IgD-negative memory B cell (primary cell): ENCODE results near the gene NIBAN1. TPM values are rescaled to one million over a fixed set of nuclear protein-coding genes. Genes with fewer than 3 reads are reported as not detected.

Source experiments
- H3K27ac Mint-ChIP-seq, 3 donors: one replicate each; pipeline ENCODE4 v1.8.0; 2020 to 2022; ENCODE audit warnings: mild to moderate bottlenecking in 3 of 3, mixed read lengths in 3 of 3, moderate library complexity in 1 of 3
- H3K27me3 Mint-ChIP-seq: one replicate; pipeline ENCODE4 v1.8.0; 2021; ENCODE audit warnings: mixed read lengths
- H3K36me3 Mint-ChIP-seq: one replicate; pipeline ENCODE4 v1.8.0; 2020; ENCODE audit warnings: mild to moderate bottlenecking, mixed read lengths
- H3K4me1 Mint-ChIP-seq, 3 donors: one replicate each; pipeline ENCODE4 v1.8.0; 2020 to 2022; ENCODE audit warnings: mixed read lengths in 3 of 3, mild to moderate bottlenecking in 1 of 3
- H3K4me3 Mint-ChIP-seq, 4 donors: one replicate each; pipeline ENCODE4 v1.8.0; 2020 to 2022; ENCODE audit warnings: mild to moderate bottlenecking in 4 of 4, mixed read lengths in 4 of 4, moderate library complexity in 3 of 4
- H3K9me3 Mint-ChIP-seq, 3 donors: one replicate each; pipeline ENCODE4 v1.8.0; 2020 to 2021; ENCODE audit warnings: mixed read lengths in 3 of 3, mild to moderate bottlenecking in 1 of 3
- polyA plus RNA-seq: library from polyadenylated mRNA; unstranded; fragments of 300-500 nt; fragmentation: Illumina TruSeq; gene quantifications from one replicate; pipeline ENCODE4 v1.2.3, GENCODE V29; 2021

Gene NIBAN1
- polyA plus RNA-seq, 1 donor from 2014 or later = 8.7 TPM

- H3K36me3 Mint-ChIP-seq = no peaks in the 10 kb centered on the region
- no peak overlapping the region for H3K27ac Mint-ChIP-seq
- peaks cover 7% of the 10 kb centered on the region for H3K27me3 Mint-ChIP-seq
- no peak overlapping the region for H3K4me3 Mint-ChIP-seq
- H3K9me3 Mint-ChIP-seq = no peaks in the 10 kb centered on the region
- H3K4me1 Mint-ChIP-seq = no peaks in the 10 kb centered on the region
Observed at GRCh38 chr1:184987696-184988095, 13.4 kb upstream of the NIBAN1 start.

DNA sequence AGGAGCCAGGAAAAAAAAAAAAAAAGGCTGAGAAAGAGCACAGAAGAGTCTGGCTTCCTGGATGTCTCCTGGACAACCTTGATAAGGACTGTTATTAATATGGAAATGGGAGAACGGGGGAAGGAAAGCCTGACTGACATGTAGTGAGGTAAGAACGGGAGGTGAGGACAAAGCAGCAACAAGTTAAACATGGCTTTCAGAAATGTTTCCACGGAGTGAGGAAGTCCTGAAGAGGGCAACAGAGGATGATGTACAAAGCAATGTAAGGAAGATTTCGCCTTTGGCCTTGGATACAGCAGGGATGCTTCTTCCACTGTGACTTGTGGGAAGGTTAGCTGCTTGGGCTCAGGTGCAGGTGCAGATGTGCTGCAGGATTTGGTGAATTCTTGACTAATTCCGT lies 11.9 kb upstream of the NIBAN1 start:
- Mint-ChIP-seq H3K9me3 (no peaks in the 10 kb centered on the region), H3K36me3 (no peaks in the 10 kb centered on the region), H3K27me3 (peaks cover 3% of the 10 kb centered on the region), H3K4me1 (peaks cover 0 to 3% (median 2%) of the 10 kb centered on the region in 3 donors), H3K4me3 (no peak overlapping the region), H3K27ac (no peak overlapping the region)

DNA sequence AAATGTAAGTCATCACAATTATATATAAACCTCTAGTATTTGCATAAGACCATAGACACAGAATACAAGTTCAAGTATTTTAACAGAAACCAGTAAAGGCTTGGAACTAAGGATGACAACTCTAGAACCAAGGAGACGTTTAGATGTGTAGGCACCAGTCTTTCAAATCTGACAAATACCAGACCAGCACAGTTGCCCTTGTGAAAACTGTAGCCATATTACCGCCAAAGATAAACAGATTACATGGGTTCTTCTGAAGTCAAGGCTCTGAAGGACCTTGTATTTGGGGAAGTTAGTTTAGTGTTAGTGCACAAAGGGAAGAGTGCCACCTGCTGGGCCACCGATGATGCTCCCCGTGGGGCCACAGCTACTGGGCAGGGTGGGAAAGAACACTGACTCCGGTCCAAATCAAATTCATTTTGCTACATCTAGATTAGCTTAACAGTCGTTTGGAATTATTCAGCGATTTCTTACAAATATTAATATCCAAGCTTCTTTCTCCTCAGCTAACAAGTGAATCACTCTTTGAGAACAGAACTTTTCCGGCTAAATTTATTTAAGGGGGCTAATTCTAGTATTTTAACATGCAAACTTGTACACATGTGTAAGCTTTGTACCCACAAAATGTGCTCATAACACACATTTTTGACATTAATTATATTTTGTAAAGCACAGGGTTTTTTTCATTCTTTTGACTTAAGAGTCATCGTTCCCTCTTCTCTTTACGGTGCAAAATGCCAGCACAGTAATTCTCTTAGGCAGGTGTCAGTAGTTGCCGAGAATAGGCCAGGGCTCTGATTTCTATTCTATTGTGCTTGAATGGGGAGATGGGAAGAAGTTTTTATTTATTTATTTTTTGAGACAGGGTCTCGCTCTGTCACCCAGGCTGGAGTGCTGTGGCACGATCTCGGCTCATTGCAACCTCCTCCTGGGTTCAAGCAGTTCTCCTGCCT lies 8.0 kb upstream of the NIBAN1 start:
- no peak overlapping the region for H3K4me3 Mint-ChIP-seq
- H3K4me1 Mint-ChIP-seq = peaks cover 0 to 3% (median 2%) of the 10 kb centered on the region in 3 donors
- no peaks in the 10 kb centered on the region for H3K9me3 Mint-ChIP-seq
- no peaks in the 10 kb centered on the region for H3K36me3 Mint-ChIP-seq
- H3K27me3 Mint-ChIP-seq = no peaks in the 10 kb centered on the region
- H3K27ac Mint-ChIP-seq = no peak overlapping the region

GRCh38 chr1:184980726-184981125 lies 6.4 kb upstream of the NIBAN1 start:
- H3K9me3 Mint-ChIP-seq = no peaks in the 10 kb centered on the region
- no peak overlapping the region for H3K27ac Mint-ChIP-seq
- H3K4me1 Mint-ChIP-seq = peaks cover 3 to 4% (median 3%) of the 10 kb centered on the region in 3 donors
- no peaks in the 10 kb centered on the region for H3K27me3 Mint-ChIP-seq
- H3K4me3 Mint-ChIP-seq = no peak overlapping the region
- H3K36me3 Mint-ChIP-seq = no peaks in the 10 kb centered on the region

DNA sequence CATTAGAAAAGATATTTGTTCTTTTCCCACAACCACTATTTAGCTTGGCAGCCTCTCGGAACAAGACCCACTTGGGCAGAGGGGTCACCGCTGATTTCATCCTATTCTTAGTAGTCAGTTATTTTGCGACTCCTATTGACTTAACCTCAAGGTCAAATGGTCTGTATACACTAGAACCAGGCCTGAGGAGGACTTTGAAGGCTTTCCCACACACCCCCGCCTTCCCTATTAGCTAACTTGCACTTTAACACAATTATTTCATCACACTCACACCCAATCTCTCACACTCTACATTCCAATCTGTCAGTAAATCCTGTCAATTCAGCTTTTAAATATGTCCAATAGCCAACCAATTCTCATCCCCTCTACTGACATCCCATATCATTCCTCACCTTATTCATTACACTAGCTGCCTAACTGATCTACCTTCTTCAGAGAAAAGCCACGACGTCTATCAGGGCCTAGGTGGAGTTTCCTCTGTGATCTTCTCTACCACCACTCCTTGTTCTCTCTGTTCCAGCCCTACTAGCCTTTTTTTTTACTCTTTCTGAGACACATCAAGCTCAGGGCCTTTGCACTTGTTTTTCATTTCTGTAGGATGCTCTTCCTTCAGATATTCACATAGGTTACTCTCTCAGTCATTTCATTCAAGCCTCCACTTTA lies 1.0 kb upstream of the NIBAN1 start:
- Mint-ChIP-seq H3K4me1 (peaks cover 23 to 33% (median 26%) of the 10 kb centered on the region in 3 donors), H3K36me3 (no peaks in the 10 kb centered on the region), H3K9me3 (no peaks in the 10 kb centered on the region), H3K27ac (peak overlapping the region; percentile 2 to 16 (median 3)), H3K4me3 (peak overlapping the region; percentile 24 to 99 (median 95)), H3K27me3 (peaks cover 6% of the 10 kb centered on the region)

- H3K4me1 Mint-ChIP-seq = peaks cover 26 to 34% (median 29%) of the 10 kb centered on the region in 3 donors
- H3K36me3 Mint-ChIP-seq = no peaks in the 10 kb centered on the region
- no peaks in the 10 kb centered on the region for H3K9me3 Mint-ChIP-seq
- peaks cover 6% of the 10 kb centered on the region for H3K27me3 Mint-ChIP-seq
- peak overlapping the region; percentile 89 to 99 (median 95) for H3K4me3 Mint-ChIP-seq
- H3K27ac Mint-ChIP-seq = peak overlapping the region in 1 of 3 donors; percentile 34
Observed at GRCh38 chr1:184974837-184975115, 468 bp upstream of the NIBAN1 start.

- H3K4me3 Mint-ChIP-seq = peak overlapping the region; percentile 96 to 99 (median 97)
- H3K4me1 Mint-ChIP-seq = peaks cover 28 to 35% (median 35%) of the 10 kb centered on the region in 3 donors
- H3K36me3 Mint-ChIP-seq = no peaks in the 10 kb centered on the region
Observed at GRCh38 chr1:184973272-184974055, 844 bp downstream of the NIBAN1 start.

GRCh38 chr1:184972315-184973055 lies 1.8 kb downstream of the NIBAN1 start:
- peak overlapping the region; percentile 8 to 90 (median 56) for H3K27ac Mint-ChIP-seq
- H3K4me3 Mint-ChIP-seq = peak overlapping the region; percentile 96 to 99 (median 97)
- H3K4me1 Mint-ChIP-seq = peaks cover 28 to 38% (median 37%) of the 10 kb centered on the region in 3 donors
- no peaks in the 10 kb centered on the region for H3K36me3 Mint-ChIP-seq
- peaks cover 6% of the 10 kb centered on the region for H3K27me3 Mint-ChIP-seq
- H3K9me3 Mint-ChIP-seq = no peaks in the 10 kb centered on the region

More at GRCh38 chr1:184973272-184974055, 844 bp downstream of the NIBAN1 start:
- Mint-ChIP-seq H3K27ac (peak overlapping the region; percentile 56 to 90 (median 72)), H3K9me3 (no peaks in the 10 kb centered on the region), H3K27me3 (peaks cover 6% of the 10 kb centered on the region)

- H3K9me3 Mint-ChIP-seq = no peaks in the 10 kb centered on the region
- peaks cover 6% of the 10 kb centered on the region for H3K27me3 Mint-ChIP-seq
- peak overlapping the region in 3 of 4 donors; percentile 51 to 99 (median 76) for H3K4me3 Mint-ChIP-seq
- H3K36me3 Mint-ChIP-seq = peaks cover 2% of the 10 kb centered on the region
- H3K4me1 Mint-ChIP-seq = peaks cover 31 to 38% (median 37%) of the 10 kb centered on the region in 3 donors
- peak overlapping the region in 2 of 3 donors; percentile 2 to 8 for H3K27ac Mint-ChIP-seq
Observed at GRCh38 chr1:184971522-184972265, 2.6 kb downstream of the NIBAN1 start.

DNA sequence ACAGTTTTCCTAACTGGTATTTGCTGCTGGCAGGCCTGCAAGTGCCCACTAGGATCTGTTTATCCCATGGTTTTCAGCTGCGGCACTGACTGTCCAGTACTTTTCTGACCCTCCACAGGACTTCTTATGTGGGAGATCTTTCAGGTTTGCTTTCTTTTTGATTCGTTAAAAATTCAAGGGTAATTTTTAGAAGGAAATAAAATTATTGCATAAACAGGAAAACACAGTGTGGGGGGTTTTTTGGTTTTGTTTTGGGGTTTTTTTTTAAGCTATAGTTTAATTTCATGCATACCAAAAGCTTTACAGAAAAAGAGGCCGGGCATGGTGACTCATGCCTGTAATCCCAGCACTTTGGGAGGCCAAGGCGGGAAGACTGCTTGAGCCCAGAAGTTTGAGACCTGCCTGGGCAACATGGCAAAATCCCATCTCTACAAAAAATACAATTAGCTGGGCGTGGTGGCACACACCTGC lies 3.6 kb downstream of the NIBAN1 start:
- H3K4me3 Mint-ChIP-seq = peak overlapping the region in 2 of 4 donors; percentile 7 to 46
- peaks cover 6% of the 10 kb centered on the region for H3K27me3 Mint-ChIP-seq
- H3K36me3 Mint-ChIP-seq = peaks cover 2% of the 10 kb centered on the region
- peak overlapping the region in 2 of 3 donors; percentile 2 to 80 for H3K27ac Mint-ChIP-seq
- H3K4me1 Mint-ChIP-seq = peaks cover 30 to 36% (median 36%) of the 10 kb centered on the region in 3 donors
- no peaks in the 10 kb centered on the region for H3K9me3 Mint-ChIP-seq

- Mint-ChIP-seq H3K4me1 (peaks cover 15 to 23% (median 17%) of the 10 kb centered on the region in 3 donors), H3K27me3 (no peaks in the 10 kb centered on the region), H3K9me3 (no peaks in the 10 kb centered on the region), H3K4me3 (no peak overlapping the region), H3K27ac (no peak overlapping the region), H3K36me3 (peaks cover 6% of the 10 kb centered on the region)
Observed at GRCh38 chr1:184966989-184967388, 7.3 kb downstream of the NIBAN1 start.

DNA sequence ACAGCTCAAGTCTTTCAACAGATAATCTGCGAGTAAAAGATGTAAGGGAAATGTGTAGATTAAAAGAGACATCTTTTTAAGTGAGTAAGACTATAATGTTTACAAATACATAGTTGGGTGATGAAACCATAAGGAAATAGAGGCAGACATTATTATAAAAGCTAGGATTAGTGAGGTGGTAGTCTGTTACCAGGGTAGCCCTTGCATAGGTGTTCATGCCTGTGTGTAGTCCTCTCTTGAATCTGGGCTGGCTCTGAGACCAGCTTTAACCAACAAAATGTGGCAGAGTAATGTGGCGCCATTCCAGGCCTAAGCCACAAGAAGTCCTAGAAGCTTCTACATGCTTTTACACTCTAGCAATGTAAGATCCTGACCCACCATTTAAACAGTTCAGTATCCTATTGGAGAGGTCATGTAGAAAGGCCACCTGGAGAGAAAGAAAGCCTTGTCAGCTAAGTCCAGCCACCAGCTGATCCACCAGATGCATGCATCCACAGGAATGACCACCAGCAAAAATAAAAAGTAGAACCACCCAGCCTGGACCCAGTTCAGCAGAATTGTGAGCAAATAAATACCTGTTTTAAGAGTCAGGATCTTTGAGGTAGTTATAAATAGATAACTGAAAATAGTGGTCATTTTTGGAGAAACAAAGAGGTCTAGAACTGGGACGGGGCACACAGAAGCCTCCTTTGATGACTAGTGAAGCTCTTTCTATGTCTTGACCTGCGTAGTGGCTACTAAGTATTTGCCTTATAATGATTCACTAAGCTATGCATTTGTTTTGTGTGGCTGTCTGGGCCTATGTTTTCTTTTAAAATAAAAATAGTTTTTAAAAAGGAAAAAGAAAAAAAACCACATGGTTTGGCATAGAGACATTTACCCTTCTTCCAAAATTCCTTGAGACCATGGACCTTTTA lies 8.1 kb downstream of the NIBAN1 start:
- no peak overlapping the region for H3K27ac Mint-ChIP-seq
- no peaks in the 10 kb centered on the region for H3K9me3 Mint-ChIP-seq
- no peaks in the 10 kb centered on the region for H3K27me3 Mint-ChIP-seq
- H3K36me3 Mint-ChIP-seq = peaks cover 6% of the 10 kb centered on the region
- H3K4me3 Mint-ChIP-seq = no peak overlapping the region
- peaks cover 13 to 20% (median 15%) of the 10 kb centered on the region in 3 donors for H3K4me1 Mint-ChIP-seq

DNA sequence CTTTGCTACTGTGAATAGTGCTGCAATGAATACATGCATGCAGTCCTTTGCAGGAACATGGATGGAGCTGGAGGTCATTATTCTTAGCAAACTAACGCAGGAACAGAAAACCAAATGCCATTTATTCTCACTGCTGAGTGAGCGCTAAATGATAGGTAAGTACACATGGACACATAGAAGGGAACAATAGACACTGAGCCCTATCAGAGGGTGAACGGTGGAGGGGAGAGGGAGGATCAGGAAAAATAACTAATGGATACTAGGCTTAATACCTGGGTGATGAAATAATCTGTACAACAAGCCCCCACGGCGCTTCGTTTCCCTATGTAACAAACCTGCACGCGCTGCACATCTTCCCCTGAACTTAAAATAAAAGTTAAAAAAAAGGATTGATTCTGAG lies 8.9 kb downstream of the NIBAN1 start:
- H3K27me3 Mint-ChIP-seq = no peaks in the 10 kb centered on the region

More for the DNA sequence above, 8.9 kb downstream of the NIBAN1 start:
- Mint-ChIP-seq H3K9me3 (no peaks in the 10 kb centered on the region), H3K4me1 (peaks cover 10 to 15% (median 13%) of the 10 kb centered on the region in 3 donors), H3K4me3 (no peak overlapping the region), H3K36me3 (peaks cover 6% of the 10 kb centered on the region), H3K27ac (no peak overlapping the region)
